GM15510 (cell line): ENCODE results near the gene STT3B.

Experiments
- POLR2A ChIP-seq: IDR thresholded peaks from 3 replicates; pipeline ENCODE4 v1.6.1; 2011; ENCODE audit warnings: borderline replicate concordance; ENCODE audit not compliant: insufficient read length; ENCODE audit errors: extremely low read depth

Gene STT3B

DNA sequence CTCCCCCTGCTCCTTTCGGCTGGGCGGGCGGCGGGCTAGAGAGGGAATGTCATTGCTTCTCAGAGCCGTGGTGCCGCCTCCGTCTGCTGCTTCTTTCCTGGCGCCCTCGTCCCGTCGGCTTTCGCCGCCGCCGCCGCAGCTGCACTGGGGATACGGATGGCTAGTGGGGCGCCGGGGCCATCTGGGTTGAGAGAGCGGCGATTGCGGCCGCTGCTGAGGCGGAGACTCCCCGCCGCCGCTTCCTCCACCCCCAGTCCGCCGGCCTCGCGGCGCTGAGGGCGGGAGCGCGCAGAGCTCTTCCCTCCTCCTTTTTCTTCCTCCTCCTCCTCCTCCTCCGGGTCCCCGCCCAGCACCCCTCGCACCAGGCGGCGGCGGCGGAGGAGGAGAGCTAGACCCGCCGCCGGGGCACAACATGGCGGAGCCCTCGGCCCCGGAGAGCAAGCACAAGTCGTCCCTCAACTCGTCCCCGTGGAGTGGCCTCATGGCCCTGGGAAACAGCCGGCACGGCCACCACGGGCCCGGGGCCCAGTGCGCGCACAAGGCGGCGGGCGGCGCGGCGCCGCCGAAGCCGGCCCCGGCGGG lies at the start of gene STT3B:
Gene STT3B, plus strand, starts transcription at position 339 of the 582 bp plus-strand sequence. Its CDS starts 74 bp downstream, at position 413.
- TF ChIP-seq POLR2A = peak; percentile 75

DNA sequence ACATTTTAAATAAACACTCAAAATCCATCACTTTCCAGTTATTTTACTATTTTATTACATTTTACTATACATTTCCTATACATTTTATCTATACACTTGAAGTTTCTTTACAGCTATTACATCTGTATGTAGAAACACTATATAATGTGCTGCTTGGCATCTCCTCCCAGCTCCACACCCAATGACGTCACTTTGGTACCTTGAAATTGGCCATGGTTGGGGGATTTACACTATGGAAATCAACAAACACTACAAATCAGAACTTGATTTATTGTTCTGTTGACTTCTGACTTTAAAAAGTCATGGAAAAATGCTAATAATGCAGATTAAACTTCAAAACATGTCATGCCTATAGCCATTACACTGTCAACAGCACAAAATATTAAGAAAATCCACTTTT lies 48.9 kb upstream of the STT3B start:
- TF ChIP-seq POLR2A = no peak

DNA sequence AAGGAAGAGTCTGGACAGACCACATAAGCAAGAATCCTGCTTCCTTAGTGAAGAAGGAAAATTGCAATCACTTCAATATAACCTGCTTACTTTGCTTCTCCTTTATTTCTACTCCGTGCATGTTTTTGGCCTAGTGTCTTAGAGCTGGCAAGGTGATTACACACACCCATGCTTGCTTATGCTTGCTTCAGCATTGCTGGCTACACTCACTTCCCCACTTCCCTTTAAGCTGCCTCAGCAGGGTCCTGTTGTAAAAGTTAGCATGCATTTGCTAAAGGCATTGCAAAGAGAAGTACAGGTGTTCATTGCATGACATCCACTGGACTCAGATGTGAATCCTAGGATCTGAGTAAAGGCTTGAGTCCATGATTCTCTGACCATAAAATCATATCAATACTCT lies 47.5 kb upstream of the STT3B start:
- no peak for TF ChIP-seq POLR2A

DNA sequence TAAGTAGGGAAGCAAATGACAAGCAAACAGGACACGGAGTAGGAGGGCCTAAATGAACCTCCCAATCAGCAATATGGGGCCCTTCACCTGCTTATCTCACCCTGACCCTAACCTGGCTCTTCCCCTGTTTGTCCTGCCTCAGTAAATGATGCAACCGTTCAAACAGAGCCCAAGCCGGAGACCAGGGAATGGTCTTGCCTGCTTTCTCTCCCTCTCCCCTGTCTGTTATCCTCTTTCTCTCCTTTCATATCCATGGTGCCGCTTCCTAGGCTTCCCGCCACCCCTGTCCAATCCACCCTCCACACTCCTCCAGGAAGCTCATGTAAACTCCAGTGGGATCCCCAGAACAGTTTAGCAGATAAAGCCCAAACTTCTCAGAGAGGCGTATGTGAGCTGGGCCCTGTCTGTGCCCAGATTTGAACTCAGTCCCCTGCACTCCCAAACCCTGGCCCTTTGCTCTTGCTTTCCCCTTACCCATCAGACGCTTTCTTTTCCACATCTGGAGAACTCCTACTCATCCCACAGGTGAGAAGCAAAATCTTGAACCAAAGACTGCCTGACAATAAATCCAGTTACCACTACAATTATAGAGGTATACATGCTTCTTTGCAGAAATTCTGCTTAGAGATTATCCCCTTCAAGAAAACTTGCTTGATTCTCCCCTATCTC lies 45.7 kb upstream of the STT3B start:
- TF ChIP-seq POLR2A = no peak

DNA sequence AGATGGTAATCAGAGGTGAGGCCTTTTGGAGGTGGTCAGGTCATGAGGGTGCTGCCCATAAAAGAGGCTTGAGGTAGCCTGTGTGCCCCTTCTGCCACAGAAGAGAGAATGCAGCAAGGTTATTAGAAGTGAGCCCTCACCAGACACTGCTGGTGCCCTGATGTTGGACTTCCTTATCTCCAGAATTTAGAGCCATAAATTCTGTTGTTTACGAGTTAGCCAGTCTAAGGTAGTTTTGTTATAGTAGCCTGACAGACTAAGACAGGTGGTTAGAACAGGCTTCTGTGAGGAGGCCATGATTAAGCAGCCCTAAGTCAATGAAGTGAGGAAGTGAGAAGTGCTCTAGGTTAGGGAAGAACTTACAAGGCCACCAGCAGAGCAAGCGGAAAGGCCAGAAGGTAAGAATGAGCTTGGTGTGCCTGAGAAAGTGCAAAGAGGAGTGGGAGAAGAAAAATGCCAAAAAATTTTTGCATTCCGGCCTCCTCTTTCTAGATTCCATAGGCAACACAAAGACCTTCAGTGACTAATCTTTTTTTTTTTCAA lies 44.2 kb upstream of the STT3B start:
- no peak for TF ChIP-seq POLR2A

DNA sequence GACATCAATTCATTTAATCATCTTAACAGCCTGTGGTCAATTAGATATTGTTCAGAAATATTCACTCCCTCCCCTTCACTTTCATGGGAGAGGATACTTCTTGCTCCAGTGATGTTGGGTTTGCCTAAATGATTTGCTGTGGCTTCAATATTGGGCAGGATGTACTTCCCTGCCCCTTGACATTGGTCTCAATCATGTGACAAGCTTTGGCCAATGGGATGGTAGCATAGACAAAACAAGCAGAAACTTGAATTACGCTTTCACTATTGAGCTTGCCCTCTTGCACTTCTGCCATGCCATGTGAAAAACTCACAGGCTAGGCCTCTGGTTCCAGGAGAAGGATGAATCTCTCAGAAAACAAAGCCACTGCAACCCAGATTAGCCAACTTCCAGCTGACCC lies 42.2 kb upstream of the STT3B start:
- TF ChIP-seq POLR2A = no peak

DNA sequence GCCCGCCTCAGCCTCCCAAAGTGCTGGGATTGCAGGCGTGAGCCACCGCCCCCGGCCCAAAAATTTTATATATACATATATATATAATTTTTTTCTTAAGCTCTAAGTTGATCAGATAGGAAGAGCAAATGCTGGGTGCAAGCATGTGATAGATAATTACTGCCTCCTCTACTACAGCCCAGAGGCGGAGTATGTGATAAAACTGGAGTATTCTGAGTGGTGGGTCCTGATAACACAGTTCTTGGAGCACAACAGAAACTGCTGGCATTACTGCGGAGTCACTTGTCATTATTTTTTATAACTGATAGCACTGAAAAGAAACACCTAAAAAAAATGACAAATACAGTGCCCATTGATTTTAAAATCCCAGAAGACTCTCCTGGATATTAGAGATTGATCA lies 41.1 kb upstream of the STT3B start:
- no peak for TF ChIP-seq POLR2A

DNA sequence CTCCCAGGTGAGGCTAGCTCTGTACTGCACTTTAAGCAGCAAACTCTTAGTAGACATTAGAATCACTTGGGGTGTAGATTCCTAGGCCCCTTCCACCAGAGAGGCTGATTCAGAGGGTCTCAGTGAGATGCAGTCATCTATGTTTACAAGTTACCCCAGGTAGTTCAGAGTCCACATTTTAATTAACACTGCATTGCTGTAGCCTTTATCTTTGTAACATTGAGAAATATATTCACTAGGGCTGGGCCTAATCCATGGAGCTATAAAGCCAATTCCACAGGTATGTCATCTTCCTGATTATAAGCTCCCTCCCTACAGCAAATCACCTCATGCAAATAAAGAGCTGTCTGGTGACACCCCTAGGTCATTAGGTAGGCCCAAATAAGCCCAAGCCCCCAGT lies 39.6 kb upstream of the STT3B start:
- TF ChIP-seq POLR2A = no peak

DNA sequence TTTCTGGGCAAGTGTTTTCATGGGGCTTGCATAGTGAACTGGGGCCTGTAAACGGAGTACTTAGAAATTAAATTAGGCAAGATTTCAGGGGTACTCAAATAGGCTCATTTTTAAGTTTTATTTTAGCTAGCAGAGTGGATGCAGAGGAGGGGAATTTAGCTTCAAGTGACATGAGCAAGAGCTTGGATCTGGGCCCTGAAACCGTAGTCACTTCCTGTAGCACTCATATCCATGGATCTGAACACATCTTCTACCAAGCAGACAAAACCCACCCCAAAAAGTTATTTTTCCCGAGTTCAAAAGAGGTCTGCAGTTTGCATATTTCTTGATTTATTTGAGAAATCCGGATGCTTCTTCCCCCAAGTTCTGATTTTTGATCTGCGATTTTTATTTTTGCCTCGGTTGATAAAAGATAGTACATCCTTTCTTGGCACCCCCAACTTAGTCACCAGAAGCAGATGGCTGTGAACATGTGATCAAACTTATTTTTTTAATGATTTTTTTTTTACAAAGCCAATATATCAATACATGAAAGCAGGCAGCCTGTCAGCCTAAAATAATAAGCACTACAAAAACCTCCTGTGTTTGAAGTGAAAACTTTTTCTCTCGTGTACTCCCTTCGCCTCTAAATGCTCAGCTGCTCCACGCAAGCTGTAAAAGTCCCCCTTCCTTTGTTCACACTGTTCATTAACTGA lies 36.6 kb upstream of the STT3B start:
- no peak for TF ChIP-seq POLR2A

DNA sequence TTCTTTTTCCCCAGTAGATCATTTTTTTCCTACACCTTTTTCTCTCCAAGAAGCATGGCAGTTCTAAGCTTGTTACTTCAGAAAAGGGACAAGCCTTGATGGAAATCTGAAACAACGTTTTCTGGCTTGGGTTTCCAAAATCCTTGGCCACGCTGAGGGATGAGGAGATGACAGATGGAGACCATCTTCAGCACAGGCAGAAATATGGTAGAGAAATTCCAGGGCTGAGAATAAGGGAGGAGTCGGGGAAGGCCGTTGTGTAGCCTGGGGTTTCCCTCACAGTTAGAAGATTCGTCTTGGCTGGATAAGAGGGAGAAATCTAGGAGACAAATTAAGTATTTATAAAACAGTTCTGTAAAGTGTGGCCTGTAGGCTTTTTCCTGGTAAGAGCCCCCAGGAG lies 33.9 kb upstream of the STT3B start:
- no peak for TF ChIP-seq POLR2A

DNA sequence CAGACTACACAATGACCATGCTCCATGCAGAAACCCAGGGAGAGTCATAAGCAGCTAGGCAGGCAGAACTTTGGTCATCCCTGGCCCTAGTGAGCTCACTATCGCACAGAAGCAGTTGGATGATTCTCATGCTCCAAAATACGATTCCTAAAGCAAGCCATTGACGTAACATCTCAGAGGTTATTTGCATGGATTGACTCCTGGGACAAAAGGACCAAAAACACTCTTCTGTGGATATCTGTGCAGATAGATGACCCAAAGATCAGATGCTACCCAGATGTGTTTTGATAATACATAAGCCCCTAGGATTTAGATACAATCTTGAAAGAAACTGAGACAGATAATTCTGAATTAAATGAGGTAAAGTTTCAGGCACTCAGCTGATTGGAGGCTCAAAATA lies 33.4 kb upstream of the STT3B start:
- no peak for TF ChIP-seq POLR2A

DNA sequence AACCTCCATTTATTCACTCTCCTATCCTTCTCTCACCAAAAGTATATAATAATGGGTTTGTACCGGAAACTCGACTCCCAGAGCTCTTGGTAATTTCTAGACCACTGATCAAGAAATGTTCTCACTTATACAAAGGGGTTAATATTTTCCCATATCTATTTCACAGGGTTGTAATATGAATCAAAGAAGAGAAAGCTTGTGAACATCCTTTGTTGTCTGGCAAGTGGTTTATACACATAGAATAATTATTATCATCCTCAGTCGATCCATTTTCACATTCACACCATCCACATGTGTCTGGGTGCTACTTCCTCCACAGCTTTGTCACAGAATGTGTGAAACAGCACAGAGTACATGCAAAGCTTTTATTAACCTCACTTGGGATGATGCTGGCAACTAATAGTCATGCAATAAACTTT lies 29.9 kb upstream of the STT3B start:
- no peak for TF ChIP-seq POLR2A

DNA sequence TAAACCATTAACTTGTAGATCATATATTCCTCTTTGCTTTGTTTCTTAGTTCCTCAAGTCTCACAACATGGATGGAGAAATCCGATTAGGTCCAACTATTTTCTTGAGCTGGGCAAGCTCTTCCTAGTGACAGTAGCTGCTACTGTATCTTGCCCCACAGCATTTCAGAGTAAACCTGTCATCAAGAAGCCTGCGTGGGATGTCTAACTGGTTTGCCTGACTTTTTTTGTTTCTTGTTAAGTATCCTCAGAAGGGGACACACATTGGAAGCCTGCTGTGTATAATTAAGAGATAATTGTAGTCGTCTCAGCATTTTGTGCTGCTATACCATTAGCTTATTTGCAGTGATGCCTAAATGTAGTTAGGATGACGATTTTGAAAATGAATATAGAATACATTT lies 29.3 kb upstream of the STT3B start:
- TF ChIP-seq POLR2A = no peak

DNA sequence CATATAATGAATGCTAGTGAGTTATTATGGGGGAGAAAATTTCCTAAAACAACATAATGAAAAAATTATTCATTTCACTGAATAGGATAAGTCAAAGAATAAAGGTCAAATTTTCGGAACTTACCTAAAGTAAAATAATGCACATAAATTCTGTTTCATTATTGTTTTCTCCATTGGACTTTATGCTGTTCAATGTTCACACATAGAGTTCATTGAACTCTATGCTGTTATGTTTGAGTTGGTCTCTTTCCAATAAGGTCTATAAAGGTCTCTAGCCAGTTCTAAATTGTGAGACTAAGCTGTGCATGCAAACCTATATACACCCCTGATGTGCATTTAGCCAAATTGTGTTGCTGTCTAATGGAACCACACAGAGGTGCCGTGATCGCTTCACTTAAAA lies 28.5 kb upstream of the STT3B start:
- no peak for TF ChIP-seq POLR2A

DNA sequence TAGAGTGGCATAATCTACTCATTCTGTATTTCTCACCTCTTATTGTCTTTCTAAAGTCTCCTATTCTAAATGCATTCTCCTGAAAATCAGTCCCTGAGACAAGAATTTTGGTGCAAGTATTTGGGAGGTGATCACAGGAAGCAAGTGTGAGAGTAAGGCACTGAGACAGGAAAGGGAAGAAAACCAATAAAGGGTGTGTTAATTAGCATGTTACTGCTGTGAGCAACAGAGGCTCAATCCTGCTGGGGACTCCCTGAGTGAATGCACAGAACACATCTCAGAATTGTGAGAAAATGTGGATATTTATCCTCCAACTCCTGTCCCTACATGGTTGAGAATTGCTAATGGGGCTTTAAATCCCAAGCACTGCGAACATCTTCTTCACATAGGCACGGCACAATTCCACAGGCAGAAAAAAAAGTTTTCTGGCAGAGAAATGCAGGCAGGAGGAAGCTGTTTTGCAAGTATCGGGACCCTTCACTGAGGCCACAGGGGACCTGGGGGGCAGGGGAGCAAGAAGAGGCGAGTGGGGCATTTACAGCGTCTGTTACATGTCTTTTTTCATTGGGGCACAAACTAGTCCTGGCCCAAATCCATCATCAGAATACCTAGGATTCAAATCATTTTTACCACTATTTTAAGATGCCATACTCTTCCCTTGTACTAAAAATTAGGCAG lies 27.2 kb upstream of the STT3B start:
- TF ChIP-seq POLR2A = no peak
